ENCODE measurements around the gene CAMK2B.

- TF ChIP-seq EZH2 (IDR thresholded peaks at IDR 0.05; ENCODE audit: low read length) (no peak), CTCF (optimal IDR thresholded peaks at IDR 0.05 in 1 of 3, IDR thresholded peaks at IDR 0.05 in 1 of 3, conservative IDR thresholded peaks at IDR 0.05 in 1 of 3; ENCODE audit: extremely low read depth in 1 of 3, insufficient read depth in 2 of 3, low read length in 3 of 3) (no peak)
These were observed 61.0 kb downstream of the CAMK2B start for GRCh38 chr7:44264221-44264931.
